Measurements from ENCODE around the gene CDH13.

DNA sequence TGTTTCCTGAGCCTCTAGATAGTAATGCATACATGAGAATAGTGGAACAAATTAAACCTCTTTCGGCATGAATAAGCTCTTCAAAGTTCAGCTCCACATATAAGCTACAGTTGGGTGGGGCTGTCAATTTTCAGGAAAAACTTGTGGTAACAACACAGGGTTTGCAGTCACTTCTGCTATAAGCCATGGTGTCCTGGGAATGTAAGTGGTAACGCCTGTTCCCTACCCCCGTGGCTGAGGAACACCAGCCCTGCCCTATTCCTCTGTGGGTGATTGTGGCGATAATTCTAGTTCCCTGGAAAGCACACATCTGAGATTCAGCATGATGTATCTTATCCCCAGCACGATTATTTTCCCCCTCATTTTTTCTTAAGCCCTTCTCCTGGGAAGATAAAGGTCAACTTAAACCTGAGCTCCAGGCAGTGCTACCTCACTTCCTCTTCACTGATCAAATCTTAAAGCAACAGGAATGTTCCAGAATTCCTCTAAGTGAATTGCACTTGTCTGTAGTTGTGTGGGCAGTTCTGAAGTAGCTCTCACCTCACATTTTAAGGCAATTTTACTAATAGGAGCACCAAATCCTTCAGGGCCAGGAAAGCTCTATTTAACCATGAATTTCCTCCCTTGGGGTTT lies 680.3 kb downstream of the CDH13 start:
- TF ChIP-seq ESRRG (CRISPR knock-in tag; IDR thresholded peaks at IDR 0.05) = no peak
- TF ChIP-seq ZNF8 (CRISPR knock-in tag; IDR thresholded peaks at IDR 0.05) = no peak
- TF ChIP-seq CSRNP3 (CRISPR knock-in tag; IDR thresholded peaks at IDR 0.05) = no peak
- no peak for TF ChIP-seq ZNF565 (CRISPR knock-in tag; conservative IDR thresholded peaks at IDR 0.05; ENCODE audit: low read depth)
- TF ChIP-seq ARNTL (CRISPR knock-in tag; IDR thresholded peaks at IDR 0.05; ENCODE audit: borderline replicate concordance, low read depth) = no peak
- TF ChIP-seq, protein P1, sequence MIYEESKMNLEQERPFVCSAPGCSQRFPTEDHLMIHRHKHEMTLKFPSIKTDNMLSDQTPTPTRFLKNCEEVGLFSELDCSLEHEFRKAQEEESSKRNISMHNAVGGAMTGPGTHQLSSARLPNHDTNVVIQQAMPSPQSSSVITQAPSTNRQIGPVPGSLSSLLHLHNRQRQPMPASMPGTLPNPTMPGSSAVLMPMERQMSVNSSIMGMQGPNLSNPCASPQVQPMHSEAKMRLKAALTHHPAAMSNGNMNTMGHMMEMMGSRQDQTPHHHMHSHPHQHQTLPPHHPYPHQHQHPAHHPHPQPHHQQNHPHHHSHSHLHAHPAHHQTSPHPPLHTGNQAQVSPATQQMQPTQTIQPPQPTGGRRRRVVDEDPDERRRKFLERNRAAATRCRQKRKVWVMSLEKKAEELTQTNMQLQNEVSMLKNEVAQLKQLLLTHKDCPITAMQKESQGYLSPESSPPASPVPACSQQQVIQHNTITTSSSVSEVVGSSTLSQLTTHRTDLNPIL (CRISPR knock-in tag; IDR thresholded peaks at IDR 0.05; ENCODE audit: low read depth) = no peak
- TF ChIP-seq SNAI2 (CRISPR knock-in tag; IDR thresholded peaks at IDR 0.05) = no peak
- no peak for TF ChIP-seq BACH2 (CRISPR knock-in tag; IDR thresholded peaks at IDR 0.05; ENCODE audit: borderline replicate concordance)
- no peak for TF ChIP-seq TOX (CRISPR knock-in tag; IDR thresholded peaks at IDR 0.05; ENCODE audit: borderline replicate concordance)
- TF ChIP-seq, protein P2, sequence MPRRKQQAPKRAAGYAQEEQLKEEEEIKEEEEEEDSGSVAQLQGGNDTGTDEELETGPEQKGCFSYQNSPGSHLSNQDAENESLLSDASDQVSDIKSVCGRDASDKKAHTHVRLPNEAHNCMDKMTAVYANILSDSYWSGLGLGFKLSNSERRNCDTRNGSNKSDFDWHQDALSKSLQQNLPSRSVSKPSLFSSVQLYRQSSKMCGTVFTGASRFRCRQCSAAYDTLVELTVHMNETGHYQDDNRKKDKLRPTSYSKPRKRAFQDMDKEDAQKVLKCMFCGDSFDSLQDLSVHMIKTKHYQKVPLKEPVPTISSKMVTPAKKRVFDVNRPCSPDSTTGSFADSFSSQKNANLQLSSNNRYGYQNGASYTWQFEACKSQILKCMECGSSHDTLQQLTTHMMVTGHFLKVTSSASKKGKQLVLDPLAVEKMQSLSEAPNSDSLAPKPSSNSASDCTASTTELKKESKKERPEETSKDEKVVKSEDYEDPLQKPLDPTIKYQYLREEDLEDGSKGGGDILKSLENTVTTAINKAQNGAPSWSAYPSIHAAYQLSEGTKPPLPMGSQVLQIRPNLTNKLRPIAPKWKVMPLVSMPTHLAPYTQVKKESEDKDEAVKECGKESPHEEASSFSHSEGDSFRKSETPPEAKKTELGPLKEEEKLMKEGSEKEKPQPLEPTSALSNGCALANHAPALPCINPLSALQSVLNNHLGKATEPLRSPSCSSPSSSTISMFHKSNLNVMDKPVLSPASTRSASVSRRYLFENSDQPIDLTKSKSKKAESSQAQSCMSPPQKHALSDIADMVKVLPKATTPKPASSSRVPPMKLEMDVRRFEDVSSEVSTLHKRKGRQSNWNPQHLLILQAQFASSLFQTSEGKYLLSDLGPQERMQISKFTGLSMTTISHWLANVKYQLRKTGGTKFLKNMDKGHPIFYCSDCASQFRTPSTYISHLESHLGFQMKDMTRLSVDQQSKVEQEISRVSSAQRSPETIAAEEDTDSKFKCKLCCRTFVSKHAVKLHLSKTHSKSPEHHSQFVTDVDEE (CRISPR knock-in tag; IDR thresholded peaks at IDR 0.05) = no peak
- TF ChIP-seq PATZ1 (CRISPR knock-in tag; IDR thresholded peaks at IDR 0.05; ENCODE audit: borderline replicate concordance) = no peak
- no peak for TF ChIP-seq PPARA (CRISPR knock-in tag; IDR thresholded peaks at IDR 0.05; ENCODE audit: borderline replicate concordance)
- no peak for TF ChIP-seq POU6F1 (CRISPR knock-in tag; IDR thresholded peaks at IDR 0.05; ENCODE audit: borderline replicate concordance, low read depth)
- TF ChIP-seq CSDC2 (CRISPR knock-in tag; IDR thresholded peaks at IDR 0.05) = no peak

Data from SK-N-SH treated with all-trans-retinoic acid at 6 μM for 48 hours (cell line).